NCI-H82 treated with DMSO at 0.1 percent for 48 hours (cell line): ENCODE measurements around the gene KRTAP20-2.

Source experiments
- DNase-seq: peaks from one replicate; lab custom pipeline; 2025; ENCODE audit not compliant: unreplicated experiment; lab: John Stamatoyannopoulos, UW

Gene KRTAP20-2

DNA sequence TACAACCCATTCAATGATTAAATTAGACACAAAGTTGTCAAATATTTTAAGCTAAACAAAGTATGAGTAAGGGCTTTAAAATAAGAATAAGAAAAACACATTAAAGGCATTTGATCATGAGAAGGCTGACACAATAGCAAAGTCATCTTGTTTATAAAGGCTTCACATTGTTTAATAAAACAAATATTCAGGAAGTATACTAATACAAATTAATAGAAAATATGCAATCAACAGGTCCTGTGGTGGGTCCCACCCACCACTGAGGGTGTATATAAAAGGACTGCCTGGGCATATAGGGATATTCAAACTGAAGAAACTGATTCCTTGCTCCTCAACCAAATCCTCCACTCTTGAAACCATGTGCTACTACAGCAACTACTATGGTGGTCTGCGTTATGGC is at the start of gene KRTAP20-2:
Gene KRTAP20-2, plus strand, starts transcription at position 301 of the 400 bp plus-strand sequence. Its CDS starts 58 bp downstream, at position 359.
- no peak for DNase-seq

DNA sequence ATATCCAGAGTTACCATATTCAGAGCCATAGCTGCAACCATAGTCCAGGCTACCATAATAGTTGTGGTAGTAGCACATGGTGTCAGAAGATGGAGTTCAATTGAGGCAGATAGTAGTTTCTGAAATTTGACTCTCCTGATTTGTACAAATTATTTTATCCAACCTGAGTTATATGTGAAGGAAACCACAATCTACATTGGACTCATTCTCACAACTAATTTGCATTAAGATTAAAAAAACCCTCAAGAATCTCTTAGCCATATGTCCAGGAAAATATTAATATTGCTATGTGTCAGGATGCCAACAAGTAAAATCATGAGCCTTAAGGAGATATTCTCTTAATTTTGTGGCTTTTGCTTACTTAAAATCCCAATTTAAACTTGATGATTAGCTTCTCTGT is 44.7 kb upstream of the KRTAP20-2 start, which contains the start of gene KRTAP22-2:
Gene KRTAP22-2, minus strand, starts transcription at position 101 of the 400 bp plus-strand sequence.
- no peak for DNase-seq

DNA sequence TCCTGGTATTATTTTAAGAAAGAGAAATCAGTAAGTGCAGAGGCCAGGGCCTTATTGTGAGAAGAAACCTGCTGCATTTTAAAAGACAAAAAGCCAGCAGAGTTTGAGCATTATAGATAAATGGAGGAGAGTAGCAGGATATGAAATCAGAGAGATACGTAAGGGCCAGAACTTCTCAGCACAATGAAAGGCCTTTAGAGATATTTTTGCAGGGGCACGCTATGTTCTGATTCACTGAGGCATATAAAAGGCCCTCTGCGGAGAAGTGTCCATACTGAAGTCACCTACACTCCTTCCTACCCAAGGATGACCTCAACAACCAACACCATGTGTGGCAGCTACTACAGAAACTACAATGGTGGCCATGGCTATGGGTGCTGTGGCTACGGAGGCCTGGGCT is 42.9 kb upstream of the KRTAP20-2 start, which contains the start of gene KRTAP6-3:
Gene KRTAP6-3, plus strand, starts transcription at position 301 of the 400 bp plus-strand sequence. Its CDS starts 6 bp downstream, at position 307.
- no peak for DNase-seq

DNA sequence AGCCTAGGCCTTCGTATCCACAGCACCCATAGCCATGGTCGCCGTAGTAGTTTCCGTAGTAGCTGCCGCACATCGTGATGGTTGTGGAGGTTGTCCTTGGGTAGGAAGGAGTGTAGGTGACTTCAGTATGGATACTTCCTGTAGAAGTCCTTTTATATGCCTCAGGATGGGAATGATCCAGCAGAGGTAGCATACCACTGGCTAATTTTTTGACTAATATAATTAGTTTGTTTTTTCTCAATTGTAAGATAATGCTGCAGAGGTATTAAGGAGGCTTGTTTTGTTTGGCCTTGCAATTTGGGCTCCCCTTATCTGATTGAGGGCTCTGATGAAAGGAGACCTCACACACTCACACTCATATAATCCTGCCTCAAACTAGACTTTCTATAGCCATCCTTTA is 36.2 kb upstream of the KRTAP20-2 start, which contains the start of gene KRTAP6-2:
Gene KRTAP6-2, minus strand, starts transcription at position 101 of the 400 bp plus-strand sequence. Its CDS starts 28 bp downstream, at position 73.
- no peak for DNase-seq

DNA sequence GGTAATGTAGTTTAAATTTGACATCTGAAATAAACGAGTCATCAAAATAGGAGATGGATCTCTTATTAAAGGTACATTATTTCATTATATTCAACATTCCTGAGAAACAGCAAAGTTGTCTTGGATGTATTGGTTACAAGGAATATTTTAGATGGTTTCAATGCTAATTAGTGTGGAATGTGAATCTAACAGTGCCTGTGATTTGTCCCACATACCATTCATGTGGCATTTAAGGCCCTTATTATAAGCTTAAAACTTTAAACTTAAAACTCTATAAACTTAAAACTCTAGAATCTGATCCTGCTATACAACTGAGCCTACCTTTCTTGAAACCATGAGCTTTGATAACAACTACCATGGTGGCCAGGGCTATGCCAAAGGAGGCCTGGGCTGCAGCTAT is 34.2 kb upstream of the KRTAP20-2 start, which contains the start of gene KRTAP22-1:
Gene KRTAP22-1, plus strand, starts transcription at position 301 of the 400 bp plus-strand sequence.
- no peak for DNase-seq

DNA sequence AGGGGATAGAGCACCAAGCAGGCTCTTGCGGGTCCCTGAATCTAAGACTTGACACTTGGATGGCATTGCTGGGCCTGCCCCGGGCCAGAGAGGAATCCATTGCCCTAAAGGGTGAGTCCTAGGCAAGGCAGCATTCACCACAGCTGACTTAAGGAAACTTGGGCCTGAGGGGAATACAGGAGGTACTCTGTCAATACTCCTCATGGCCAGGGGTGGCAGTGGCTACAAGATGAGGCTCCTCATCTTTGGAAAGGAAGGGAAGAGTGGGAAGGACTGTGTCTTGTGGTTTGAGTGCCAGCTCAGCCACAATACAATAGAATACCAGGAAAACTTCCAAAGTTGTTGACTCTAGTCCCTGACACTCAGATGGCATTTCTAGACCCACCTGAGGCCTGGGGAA is 29.0 kb upstream of the KRTAP20-2 start:
- no peak for DNase-seq

DNA sequence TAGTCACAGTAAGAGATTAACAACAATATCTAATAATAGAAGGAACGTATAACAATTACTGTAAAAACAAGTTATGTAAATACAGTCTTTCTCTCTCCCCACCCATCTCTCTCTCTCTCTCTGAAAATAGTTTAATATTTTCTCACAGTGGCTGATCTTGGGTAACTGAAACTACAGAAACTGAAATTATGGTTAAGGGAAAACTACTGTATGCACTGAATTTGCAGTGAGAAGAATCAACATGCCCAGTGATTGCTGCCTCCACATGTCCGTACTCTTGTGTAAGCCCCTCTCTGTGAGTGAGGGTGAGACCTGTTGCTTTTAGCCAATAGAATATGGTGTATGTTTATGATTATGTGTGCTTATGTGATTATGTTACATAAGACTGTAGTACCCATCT is 22.9 kb upstream of the KRTAP20-2 start:
- DNase-seq = no peak

GRCh38 chr21:30613836-30614235 is 21.2 kb upstream of the KRTAP20-2 start, which contains the start of gene KRTAP6-1:
TSS of gene KRTAP6-1 (minus strand) at chr21:30613930. CDS start at chr21:30613904, 26 bp downstream.
- DNase-seq = no peak

GRCh38 chr21:30615199-30615598 is 19.8 kb upstream of the KRTAP20-2 start:
- no peak for DNase-seq

- no peak for DNase-seq
Observed at GRCh38 chr21:30616125-30616524, 18.9 kb upstream of the KRTAP20-2 start, which contains the start of gene KRTAP20-1. TSS of gene KRTAP20-1 (plus strand) at chr21:30616425. CDS start at chr21:30616455, 30 bp downstream.

- DNase-seq = no peak
Observed at GRCh38 chr21:30620080-30620479, 14.9 kb upstream of the KRTAP20-2 start.

DNA sequence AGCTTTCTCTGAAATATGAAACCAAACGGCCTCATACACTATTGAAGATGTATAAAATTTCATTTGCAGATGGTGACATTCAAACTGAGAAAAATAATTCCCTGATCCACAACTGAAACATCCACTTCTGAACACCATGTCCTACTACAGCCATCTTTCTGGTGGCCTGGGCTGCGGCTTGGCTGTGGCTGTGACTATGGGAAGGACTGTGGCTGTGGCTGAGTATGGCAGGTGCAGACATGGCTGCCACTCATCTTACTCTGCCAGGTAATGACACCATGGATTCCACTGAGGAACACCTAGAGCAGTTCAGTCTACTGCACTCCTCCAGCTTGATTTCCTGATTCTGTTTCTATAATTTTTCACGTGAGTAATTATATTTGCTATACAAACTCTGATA is 14.5 kb upstream of the KRTAP20-2 start, which contains the start of gene KRTAP20-4:
Gene KRTAP20-4, plus strand, starts transcription at position 106 of the 400 bp plus-strand sequence.
- DNase-seq = no peak

GRCh38 chr21:30623362-30623761 is 11.6 kb upstream of the KRTAP20-2 start:
- no peak for DNase-seq

GRCh38 chr21:30625449-30626165 is 9.4 kb upstream of the KRTAP20-2 start:
- DNase-seq = no peak

DNA sequence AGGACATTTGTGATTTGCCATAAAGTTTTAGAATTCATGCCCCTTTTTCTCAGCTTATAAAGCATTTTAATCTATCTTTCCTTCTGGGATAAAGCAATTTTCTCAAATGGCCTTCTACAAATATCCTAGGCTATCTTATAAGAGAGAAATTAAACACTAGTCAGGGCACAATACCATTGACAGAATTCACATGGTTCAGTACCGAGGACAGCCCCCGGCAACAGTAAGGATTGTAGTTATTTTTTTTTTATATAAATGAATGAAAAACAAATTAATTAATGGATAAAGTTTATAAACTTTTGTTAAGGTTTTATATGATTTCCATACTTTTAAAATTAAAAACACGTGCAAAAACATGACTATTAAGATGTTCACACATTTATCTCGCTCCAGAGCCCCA is 6.9 kb upstream of the KRTAP20-2 start:
- no peak for DNase-seq

DNA sequence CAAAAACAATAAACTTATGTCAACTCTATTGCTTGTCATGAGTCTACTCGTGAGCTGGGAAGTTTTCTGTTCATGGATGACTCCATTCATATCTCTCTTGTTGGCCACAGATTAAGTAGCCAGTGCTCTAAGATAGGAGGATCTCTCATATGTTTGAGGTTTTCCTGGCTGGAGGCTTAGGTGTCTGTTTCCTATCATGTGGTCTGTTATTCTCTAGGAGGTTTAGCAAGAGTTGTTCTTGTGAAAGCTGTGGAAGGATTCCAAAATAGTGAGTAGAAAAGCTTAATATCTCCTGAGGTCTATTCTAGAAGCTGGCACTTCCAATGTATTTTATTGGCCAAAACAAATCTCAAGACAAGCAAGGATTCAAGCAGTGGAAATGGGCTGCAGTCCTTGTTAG is 5.8 kb upstream of the KRTAP20-2 start:
- DNase-seq = no peak

GRCh38 chr21:30638686-30639085 is 3.7 kb downstream of the KRTAP20-2 start:
- no peak for DNase-seq

GRCh38 chr21:30642564-30642963 is 7.6 kb downstream of the KRTAP20-2 start, which contains the start of gene KRTAP20-3:
TSS of gene KRTAP20-3 (plus strand) at chr21:30642864.
- DNase-seq = no peak

- DNase-seq = no peak
Observed at GRCh38 chr21:30646904-30647414, 12.0 kb downstream of the KRTAP20-2 start.

DNA sequence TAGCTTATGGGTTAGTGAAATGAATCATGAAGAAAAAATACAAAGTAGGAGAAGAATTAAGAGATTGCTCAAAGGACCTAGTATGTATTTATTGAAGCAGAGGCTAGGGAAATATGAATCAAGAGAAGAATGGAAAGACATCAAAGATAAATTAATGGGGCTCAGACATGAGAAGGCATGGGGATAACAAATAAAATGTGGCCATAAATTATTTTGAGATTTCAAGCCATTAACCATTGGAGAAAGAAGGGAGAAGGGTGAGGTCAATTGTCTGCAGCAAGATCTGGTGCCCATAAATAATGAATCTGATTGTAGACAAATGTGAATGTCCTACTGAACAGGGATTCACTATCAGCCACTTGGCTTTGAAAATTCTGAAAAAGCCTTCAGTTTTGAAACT is 17.9 kb downstream of the KRTAP20-2 start:
- no peak for DNase-seq

DNA sequence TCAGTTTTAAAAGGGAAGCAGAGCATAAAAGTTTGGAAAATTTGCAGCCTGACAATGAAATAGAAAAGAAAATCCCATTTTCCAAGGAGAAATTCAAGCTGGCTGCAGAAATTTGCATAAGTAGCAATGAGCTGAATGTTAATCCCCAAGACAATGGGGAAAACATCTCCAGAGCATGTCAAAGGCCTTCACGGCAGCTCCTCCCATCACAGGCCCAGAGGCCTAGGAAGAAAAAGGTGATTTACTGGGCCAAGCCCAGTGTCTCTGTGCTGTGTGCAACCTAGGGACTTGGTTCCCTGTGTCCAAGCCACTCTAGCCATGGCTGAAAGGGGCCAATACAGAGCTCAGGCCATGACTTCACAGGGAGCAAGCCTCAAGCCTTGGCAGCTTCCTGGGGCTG is 33.8 kb downstream of the KRTAP20-2 start:
- DNase-seq = no peak
